ENCODE results near the gene NEK1. TPM values are rescaled to one million over a fixed set of nuclear protein-coding genes. Genes with fewer than 3 reads are reported as not detected.
A peak's percentile ranks its signal among the peaks of the same experiment; 100 is the strongest.

NEK1 gene
- total RNA-seq, 1 experiment from 2014 or later = 12.3 TPM

DNA sequence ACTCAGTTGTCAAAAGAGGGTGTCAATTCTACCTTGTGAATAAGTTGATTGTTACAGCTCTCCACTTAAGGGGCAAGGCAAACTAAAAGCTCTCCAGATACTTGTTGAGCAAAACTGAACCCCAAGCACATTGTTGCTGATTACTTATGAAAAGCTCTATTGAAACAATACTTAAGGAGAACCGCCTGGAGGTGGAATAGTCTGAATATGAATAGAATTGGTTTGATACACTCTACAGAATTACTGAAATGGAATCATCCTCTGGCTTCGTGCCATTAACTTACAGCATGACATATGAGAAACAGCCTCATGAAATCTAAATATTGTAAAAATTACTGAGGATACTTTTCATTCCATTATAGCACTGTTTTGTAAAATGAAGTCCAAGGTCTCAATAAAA lies 214.6 kb downstream of the NEK1 start:
- H3K4me1 ChIP-seq (ENCODE audit: insufficient read depth, low read length) = no peaks in the 10 kb centered on the region
- no peak overlapping the region for H2BK12ac ChIP-seq (ENCODE audit: insufficient read length, low read depth, low read length)
- no peak overlapping the region for H3K4ac ChIP-seq (ENCODE audit: low read depth, low read length)
- H3K79me2 ChIP-seq (ENCODE audit: insufficient read depth, low read length) = no peaks in the 10 kb centered on the region
- no peaks in the 10 kb centered on the region for H4K20me1 ChIP-seq (ENCODE audit: control insufficient read depth, insufficient read depth, insufficient read length)
- no peak overlapping the region for H2BK5ac ChIP-seq (ENCODE audit: insufficient read length, low read length)
- no peaks in the 10 kb centered on the region for H3K9me3 Mint-ChIP-seq
- no peaks in the 10 kb centered on the region for H3K27me3 Mint-ChIP-seq (ENCODE audit: low read depth)
- no peak overlapping the region for H3T11ph ChIP-seq (ENCODE audit: low read length)
- no peak overlapping the region for H3K23ac ChIP-seq (ENCODE audit: insufficient read length, low read depth, low read length)
- no peak overlapping the region for H3K4me2 ChIP-seq (ENCODE audit: insufficient read depth, insufficient read length, low read length)
- no peak overlapping the region for H4K8ac ChIP-seq (replicated peaks; ENCODE audit: insufficient read length, low read depth, low read length)
- no peak overlapping the region for H2BK120ac ChIP-seq (ENCODE audit: low read depth, low read length, poor library complexity, severe bottlenecking)
- no peaks in the 10 kb centered on the region for H3K79me1 ChIP-seq (ENCODE audit: insufficient read depth, low read depth, low read length, poor library complexity, severe bottlenecking)
- H3K4me1 Mint-ChIP-seq = no peaks in the 10 kb centered on the region
- H3K18ac ChIP-seq (ENCODE audit: insufficient read length, low read depth, low read length) = no peak overlapping the region
- H4K5ac ChIP-seq (ENCODE audit: insufficient read length, low read depth, low read length) = no peak overlapping the region
- 0 out of 7 replicates have a peak overlapping the region, but pooled peaks of 1 of the 3 experiments have one; percentile 16 for H3K27ac Mint-ChIP-seq
- no peak overlapping the region for H2BK20ac ChIP-seq (ENCODE audit: low read depth, low read length, poor library complexity, severe bottlenecking)
- no peak overlapping the region for H3K14ac ChIP-seq (ENCODE audit: insufficient read depth, low read length)
- no peaks in the 10 kb centered on the region for H3K27me3 ChIP-seq (ENCODE audit: insufficient read depth, low read length)
- H2AK5ac ChIP-seq (ENCODE audit: insufficient read length, low read length) = no peak overlapping the region
- H4K91ac ChIP-seq (ENCODE audit: insufficient read length, low read depth, low read length) = no peak overlapping the region
- no peak overlapping the region for H3K27ac ChIP-seq (ENCODE audit: insufficient read length, low read depth, low read length)
- H3K56ac ChIP-seq (ENCODE audit: insufficient read length, low read depth, low read length) = no peak overlapping the region
- H3K4me3 Mint-ChIP-seq = no peak overlapping the region
- H3K23me2 ChIP-seq (ENCODE audit: insufficient read length, low read depth, low read length, poor library complexity, severe bottlenecking) = no peaks in the 10 kb centered on the region
- no peak for TF ChIP-seq CTCF (conservative IDR thresholded peaks at IDR 0.05)
- no peak overlapping the region for H2AFZ ChIP-seq (ENCODE audit: low read length)
- no peak overlapping the region for H3K9ac ChIP-seq (ENCODE audit: extremely low read depth, insufficient read length, low read length)
- peaks cover 0 to 6% (median 4%) of the 10 kb centered on the region in 3 experiments; a peak in 2 of 7 replicates for H3K36me3 Mint-ChIP-seq (ENCODE audit: insufficient read depth in 1 of 3, low read depth in 3 of 3)
- no CpG with 5 or more reads among the region's 2 CpGs for WGBS (ENCODE audit: extremely low coverage, insufficient read length, low lambda C conversion rate)
- no peak for DNase-seq
- no peak overlapping the region for H2BK15ac ChIP-seq (ENCODE audit: low read depth, low read length)
- H3K9me3 ChIP-seq (ENCODE audit: control insufficient read depth, low read depth, low read length) = no peaks in the 10 kb centered on the region

Measured in H9 (cell line).